Measurements from ENCODE around the gene COL11A2.

DNA sequence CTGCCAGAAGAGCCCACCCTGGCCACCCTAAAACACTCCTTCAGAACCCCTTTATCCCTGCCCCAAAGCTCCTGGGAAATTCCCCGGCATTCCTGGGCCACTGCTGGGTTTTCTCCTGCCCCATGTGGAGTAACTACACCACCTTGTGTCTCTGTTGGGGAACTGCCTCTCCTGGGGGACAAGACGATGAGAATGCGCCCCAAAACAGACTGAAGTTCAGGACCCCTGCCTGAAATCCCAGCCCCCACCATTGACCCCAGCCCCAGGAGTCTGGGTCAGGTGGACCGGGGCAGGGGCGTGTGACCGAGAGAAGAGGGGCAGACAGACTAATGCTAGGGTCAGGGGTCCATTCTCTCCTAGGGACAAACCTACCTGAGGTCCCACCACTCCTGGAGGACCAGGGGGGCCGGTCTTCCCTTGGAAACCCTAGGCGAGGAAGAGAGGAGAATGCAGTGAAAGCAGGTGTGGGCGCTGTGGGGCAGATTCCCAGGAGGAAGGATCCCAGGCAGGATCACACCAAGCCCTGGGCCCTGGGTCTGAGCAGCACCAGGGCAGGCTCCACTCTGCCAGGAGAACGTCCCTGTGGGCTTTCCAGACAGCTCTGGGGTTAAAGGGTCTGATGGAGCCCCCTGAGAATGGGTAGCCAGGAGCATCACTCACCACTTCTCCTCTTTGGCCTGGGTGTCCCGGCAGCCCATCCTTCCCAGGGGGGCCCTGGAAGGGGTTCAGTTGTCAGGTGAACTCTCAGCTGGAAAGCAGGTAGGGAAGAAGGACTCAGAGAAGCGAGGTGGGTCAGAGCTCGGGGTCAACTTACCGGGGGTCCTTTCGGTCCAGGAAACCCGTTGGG, 19.4 kb downstream of the COL11A2 start:
- TF ChIP-seq POLR2AphosphoS5 (IDR thresholded peaks at IDR 0.05; ENCODE audit: low read depth, low read length) (no peak), POLR2A (IDR thresholded peaks at IDR 0.05; ENCODE audit: low read depth, low read length) (no peak), SPI1 (IDR thresholded peaks at IDR 0.05; ENCODE audit: low read depth, low read length) (no peak), TAF1 (IDR thresholded peaks at IDR 0.05; ENCODE audit: low read depth, low read length) (no peak), POU2F2 (IDR thresholded peaks at IDR 0.05; ENCODE audit: low read depth, low read length) (no peak)
